HepG2 (cell line): Measurements from ENCODE around the gene ZBTB17. TPM values are rescaled to one million over a fixed set of nuclear protein-coding genes. Genes with fewer than 3 reads are reported as not detected.

ENCODE experiments used
- AGO1 ChIP-seq: fragments of 200-400 bp; formaldehyde crosslinking; IDR thresholded peaks from 2 replicates; pipeline ENCODE4 v1.6.1; 2017; ENCODE audit warnings: mild to moderate bottlenecking, low read depth, low read length, moderate library complexity; ENCODE audit not compliant: poor library complexity, severe bottlenecking
- FLYWCH1 ChIP-seq: sonication (generic); formaldehyde crosslinking; IDR thresholded peaks from 2 replicates; pipeline ENCODE4 v1.8.1; 2023; ENCODE audit warnings: mild to moderate bottlenecking, missing genetic modification reagents
- FOXK1 ChIP-seq: sonication (generic); formaldehyde crosslinking; IDR thresholded peaks from 2 replicates; pipeline ENCODE4 v1.4.0; 2020; ENCODE audit warnings: low read depth, missing genetic modification reagents, borderline replicate concordance
- GFI1 ChIP-seq: sonication (generic); formaldehyde crosslinking; IDR thresholded peaks from 2 replicates; pipeline ENCODE4 v1.5.0; 2020; ENCODE audit warnings: missing genetic modification reagents, mild to moderate bottlenecking, borderline replicate concordance
- KDM4B ChIP-seq: sonication (generic); formaldehyde crosslinking; IDR thresholded peaks from 2 replicates; pipeline ENCODE4 v1.4.0; 2020; ENCODE audit warnings: missing genetic modification reagents
- MED13 ChIP-seq: sonication (generic); formaldehyde crosslinking; IDR thresholded peaks from 2 replicates; pipeline ENCODE4 v1.5.0; 2020; ENCODE audit warnings: missing genetic modification reagents
- TP53 ChIP-seq: sonication (generic); formaldehyde crosslinking; conservative IDR thresholded peaks from 2 replicates; pipeline ENCODE4 v1.4.0; 2020; ENCODE audit warnings: missing genetic modification reagents
- YEATS2 ChIP-seq: sonication (generic); formaldehyde crosslinking; IDR thresholded peaks from 2 replicates; pipeline ENCODE4 v1.4.0; 2020; ENCODE audit warnings: missing genetic modification reagents, borderline replicate concordance
- ZNF616 ChIP-seq: sonication (generic); formaldehyde crosslinking; IDR thresholded peaks from 2 replicates; pipeline ENCODE4 v1.5.0; 2020; ENCODE audit warnings: low read depth, mild to moderate bottlenecking, missing genetic modification reagents
- polyA plus RNA-seq, 8 experiments: library from polyadenylated mRNA; depleted of rRNA in 3 of 8; stranded (reverse) in 7 of 8; unstranded in 1 of 8; fragments of >200 nt; fragmentation: Illumina TruSeq in 4 of 8; extraction: Trizol in 4 of 8; gene quantifications; 2 replicates each; pipeline versions ENCODE4 v1.2.1 to v1.2.3, GENCODE V29; 2011 to 2016; ENCODE audit warnings: low read depth in 4 of 8, missing spikeins in 1 of 8, mixed read lengths in 1 of 8; ENCODE audit not compliant: insufficient read depth in 1 of 8
- total RNA-seq, 5 experiments: library from RNA; depleted of rRNA; stranded (reverse); fragments of >200 nt; fragmentation: Illumina TruSeq; extraction: Trizol; gene quantifications; 2 replicates each; pipeline ENCODE4 v1.2.3, GENCODE V29; 2016; ENCODE audit warnings: low read depth in 1 of 5
- TF ChIP-seq, protein P1 (sequence below): sonication (generic); formaldehyde crosslinking; IDR thresholded peaks from 2 replicates; pipeline ENCODE4 v1.9.0; 2022; ENCODE audit warnings: missing genetic modification reagents, mild to moderate bottlenecking, borderline replicate concordance
- TF ChIP-seq, protein P2 (sequence below): IDR thresholded peaks from 2 replicates; pipeline ENCODE4 v1.6.1; 2016; ENCODE audit warnings: low read depth, missing genetic modification reagents, missing compliant biosample characterization

ZBTB17 gene
- total and polyA plus RNA-seq, 2 of the 13 experiments (the other 11 are each of a cell fraction or from before 2014, with no cell fraction given), result 16.7 to 17.0 TPM

DNA sequence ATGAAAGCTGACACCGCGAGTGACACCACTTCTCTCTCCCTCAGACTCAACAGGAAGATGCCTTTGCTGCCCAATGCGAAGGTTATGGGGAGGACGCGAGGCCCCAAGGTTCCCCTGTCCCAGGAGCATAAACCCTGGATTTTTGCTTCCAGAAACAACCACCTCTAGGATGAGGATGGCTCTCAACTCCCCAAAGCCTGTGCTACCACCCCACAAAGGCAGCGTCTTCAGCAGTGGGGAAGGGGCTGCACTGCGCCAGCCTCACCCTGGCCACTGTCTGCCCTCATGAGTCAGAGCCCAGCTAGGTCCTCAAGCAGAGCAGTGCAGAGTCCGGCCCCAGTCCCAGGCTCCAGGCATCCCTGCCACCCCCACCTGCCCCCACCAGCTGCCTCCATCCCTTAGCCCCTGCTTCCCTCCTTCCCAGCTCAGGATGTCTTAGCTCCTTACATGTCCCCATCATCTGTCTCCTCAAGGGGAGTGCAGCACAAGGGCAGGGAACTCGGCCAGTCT lies 21.2 kb upstream of the ZBTB17 start (continued):
- TF ChIP-seq, protein P1, sequence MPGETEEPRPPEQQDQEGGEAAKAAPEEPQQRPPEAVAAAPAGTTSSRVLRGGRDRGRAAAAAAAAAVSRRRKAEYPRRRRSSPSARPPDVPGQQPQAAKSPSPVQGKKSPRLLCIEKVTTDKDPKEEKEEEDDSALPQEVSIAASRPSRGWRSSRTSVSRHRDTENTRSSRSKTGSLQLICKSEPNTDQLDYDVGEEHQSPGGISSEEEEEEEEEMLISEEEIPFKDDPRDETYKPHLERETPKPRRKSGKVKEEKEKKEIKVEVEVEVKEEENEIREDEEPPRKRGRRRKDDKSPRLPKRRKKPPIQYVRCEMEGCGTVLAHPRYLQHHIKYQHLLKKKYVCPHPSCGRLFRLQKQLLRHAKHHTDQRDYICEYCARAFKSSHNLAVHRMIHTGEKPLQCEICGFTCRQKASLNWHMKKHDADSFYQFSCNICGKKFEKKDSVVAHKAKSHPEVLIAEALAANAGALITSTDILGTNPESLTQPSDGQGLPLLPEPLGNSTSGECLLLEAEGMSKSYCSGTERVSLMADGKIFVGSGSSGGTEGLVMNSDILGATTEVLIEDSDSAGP (CRISPR knock-in tag), result no peak
- TF ChIP-seq, protein P2, sequence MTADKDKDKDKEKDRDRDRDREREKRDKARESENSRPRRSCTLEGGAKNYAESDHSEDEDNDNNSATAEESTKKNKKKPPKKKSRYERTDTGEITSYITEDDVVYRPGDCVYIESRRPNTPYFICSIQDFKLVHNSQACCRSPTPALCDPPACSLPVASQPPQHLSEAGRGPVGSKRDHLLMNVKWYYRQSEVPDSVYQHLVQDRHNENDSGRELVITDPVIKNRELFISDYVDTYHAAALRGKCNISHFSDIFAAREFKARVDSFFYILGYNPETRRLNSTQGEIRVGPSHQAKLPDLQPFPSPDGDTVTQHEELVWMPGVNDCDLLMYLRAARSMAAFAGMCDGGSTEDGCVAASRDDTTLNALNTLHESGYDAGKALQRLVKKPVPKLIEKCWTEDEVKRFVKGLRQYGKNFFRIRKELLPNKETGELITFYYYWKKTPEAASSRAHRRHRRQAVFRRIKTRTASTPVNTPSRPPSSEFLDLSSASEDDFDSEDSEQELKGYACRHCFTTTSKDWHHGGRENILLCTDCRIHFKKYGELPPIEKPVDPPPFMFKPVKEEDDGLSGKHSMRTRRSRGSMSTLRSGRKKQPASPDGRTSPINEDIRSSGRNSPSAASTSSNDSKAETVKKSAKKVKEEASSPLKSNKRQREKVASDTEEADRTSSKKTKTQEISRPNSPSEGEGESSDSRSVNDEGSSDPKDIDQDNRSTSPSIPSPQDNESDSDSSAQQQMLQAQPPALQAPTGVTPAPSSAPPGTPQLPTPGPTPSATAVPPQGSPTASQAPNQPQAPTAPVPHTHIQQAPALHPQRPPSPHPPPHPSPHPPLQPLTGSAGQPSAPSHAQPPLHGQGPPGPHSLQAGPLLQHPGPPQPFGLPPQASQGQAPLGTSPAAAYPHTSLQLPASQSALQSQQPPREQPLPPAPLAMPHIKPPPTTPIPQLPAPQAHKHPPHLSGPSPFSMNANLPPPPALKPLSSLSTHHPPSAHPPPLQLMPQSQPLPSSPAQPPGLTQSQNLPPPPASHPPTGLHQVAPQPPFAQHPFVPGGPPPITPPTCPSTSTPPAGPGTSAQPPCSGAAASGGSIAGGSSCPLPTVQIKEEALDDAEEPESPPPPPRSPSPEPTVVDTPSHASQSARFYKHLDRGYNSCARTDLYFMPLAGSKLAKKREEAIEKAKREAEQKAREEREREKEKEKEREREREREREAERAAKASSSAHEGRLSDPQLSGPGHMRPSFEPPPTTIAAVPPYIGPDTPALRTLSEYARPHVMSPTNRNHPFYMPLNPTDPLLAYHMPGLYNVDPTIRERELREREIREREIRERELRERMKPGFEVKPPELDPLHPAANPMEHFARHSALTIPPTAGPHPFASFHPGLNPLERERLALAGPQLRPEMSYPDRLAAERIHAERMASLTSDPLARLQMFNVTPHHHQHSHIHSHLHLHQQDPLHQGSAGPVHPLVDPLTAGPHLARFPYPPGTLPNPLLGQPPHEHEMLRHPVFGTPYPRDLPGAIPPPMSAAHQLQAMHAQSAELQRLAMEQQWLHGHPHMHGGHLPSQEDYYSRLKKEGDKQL (CRISPR knock-in tag), result no peak
- TF ChIP-seq GFI1 (no peak), KDM4B (CRISPR knock-in tag) (no peak), ZNF616 (no peak), TP53 (CRISPR knock-in tag) (no peak), FOXK1 (no peak), YEATS2 (CRISPR knock-in tag) (no peak), FLYWCH1 (no peak), AGO1 (no peak), MED13 (CRISPR knock-in tag) (no peak)
